Measurements from ENCODE around the gene GPI.
A peak's percentile ranks its signal among the peaks of the same experiment; 100 is the strongest.

Gene GPI

DNA sequence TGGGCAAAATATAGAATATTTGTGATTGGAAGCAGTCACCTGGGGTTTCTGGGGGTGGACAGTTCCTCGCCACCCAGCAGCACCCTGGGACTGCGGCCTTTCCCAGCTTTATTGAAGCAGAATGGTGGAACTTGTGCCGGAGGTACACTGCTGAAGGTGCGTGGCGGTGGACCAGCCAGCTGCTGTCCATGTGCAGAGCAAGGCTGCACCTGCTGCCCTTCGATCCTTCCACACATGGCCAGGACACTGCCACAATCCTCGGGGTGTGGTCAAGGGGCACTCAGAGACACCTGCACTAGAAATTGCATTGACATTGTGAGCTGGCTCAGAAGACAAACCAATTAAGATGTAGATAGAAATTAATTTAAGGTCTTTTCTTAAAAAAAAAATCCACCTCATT, 11.4 kb upstream of the GPI start:
- TF ChIP-seq, protein P1, sequence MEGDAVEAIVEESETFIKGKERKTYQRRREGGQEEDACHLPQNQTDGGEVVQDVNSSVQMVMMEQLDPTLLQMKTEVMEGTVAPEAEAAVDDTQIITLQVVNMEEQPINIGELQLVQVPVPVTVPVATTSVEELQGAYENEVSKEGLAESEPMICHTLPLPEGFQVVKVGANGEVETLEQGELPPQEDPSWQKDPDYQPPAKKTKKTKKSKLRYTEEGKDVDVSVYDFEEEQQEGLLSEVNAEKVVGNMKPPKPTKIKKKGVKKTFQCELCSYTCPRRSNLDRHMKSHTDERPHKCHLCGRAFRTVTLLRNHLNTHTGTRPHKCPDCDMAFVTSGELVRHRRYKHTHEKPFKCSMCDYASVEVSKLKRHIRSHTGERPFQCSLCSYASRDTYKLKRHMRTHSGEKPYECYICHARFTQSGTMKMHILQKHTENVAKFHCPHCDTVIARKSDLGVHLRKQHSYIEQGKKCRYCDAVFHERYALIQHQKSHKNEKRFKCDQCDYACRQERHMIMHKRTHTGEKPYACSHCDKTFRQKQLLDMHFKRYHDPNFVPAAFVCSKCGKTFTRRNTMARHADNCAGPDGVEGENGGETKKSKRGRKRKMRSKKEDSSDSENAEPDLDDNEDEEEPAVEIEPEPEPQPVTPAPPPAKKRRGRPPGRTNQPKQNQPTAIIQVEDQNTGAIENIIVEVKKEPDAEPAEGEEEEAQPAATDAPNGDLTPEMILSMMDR (IDR thresholded peaks at IDR 0.05; ENCODE audit: low read depth, low read length), result no peak
- H3K4me3 ChIP-seq (ENCODE audit: low read depth, low read length), result no peak overlapping the region

DNA sequence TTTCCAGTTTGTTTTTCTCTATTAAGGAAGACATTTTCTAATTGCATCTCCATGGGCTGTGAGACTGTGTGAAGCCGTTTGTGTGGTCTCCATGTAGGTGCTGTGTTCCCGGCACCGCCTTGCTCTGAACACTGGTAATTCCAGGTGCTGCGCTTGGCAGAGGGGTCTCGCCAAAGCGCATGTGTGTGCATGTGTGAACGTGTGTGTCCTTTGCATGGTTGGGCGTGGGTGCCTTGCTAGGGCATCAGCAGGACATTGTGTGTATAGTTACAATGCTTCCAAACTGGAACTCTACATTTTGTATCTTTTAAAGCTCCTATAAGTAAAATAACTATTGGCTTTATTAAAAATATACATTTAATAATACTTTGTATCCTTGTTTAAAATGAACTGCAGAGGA, 9.8 kb upstream of the GPI start:
- H3K4me3 ChIP-seq (ENCODE audit: low read depth, low read length), result no peak overlapping the region
- TF ChIP-seq, protein P1 (IDR thresholded peaks at IDR 0.05; ENCODE audit: low read depth, low read length), result no peak

DNA sequence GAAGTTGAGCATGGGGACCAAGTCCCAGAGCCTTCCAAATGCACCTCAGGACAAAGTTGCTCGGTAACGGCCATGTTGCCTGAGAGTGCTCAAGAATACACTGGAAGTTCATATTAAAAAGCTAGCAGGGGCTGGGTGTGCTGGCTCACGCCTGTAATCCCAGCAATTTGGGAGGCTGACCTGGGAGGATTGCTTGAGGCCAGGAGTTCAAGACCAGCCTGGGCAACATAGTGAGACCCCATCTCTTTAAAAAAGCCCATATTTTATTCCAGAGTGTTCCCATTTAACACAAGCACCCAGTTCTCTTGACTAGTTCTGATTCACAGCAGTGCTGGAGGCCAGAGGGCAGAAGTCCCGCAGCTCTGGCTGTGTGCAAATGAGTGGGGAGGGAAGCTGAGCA, 8.1 kb upstream of the GPI start:
- H3K4me3 ChIP-seq (ENCODE audit: low read depth, low read length), result no peak overlapping the region

DNA sequence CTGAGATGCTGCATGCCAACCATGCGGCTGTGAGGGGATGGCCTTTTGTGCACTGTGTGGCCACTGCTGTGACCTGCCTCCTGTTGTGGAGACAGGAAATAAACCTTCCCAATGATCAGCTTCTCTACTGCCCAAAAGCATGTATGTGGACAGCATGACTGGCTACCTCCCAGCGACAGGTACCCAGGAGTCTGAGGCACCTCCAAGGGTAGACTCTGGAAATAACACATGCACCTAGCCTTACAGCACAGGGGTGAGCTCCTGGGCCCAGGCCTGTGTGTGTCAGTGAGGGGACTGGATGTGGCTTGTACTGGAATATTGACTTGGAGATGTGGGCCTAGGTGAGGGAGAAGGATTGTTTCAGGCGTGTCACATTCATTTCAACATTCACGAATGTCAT, 7.6 kb upstream of the GPI start:
- TF ChIP-seq, protein P1 (IDR thresholded peaks at IDR 0.05; ENCODE audit: low read depth, low read length), result no peak
- no peak overlapping the region for H3K4me3 ChIP-seq (ENCODE audit: low read depth, low read length)

More for the DNA sequence above, 8.1 kb upstream of the GPI start:
- TF ChIP-seq, protein P1 (IDR thresholded peaks at IDR 0.05; ENCODE audit: low read depth, low read length), result no peak

DNA sequence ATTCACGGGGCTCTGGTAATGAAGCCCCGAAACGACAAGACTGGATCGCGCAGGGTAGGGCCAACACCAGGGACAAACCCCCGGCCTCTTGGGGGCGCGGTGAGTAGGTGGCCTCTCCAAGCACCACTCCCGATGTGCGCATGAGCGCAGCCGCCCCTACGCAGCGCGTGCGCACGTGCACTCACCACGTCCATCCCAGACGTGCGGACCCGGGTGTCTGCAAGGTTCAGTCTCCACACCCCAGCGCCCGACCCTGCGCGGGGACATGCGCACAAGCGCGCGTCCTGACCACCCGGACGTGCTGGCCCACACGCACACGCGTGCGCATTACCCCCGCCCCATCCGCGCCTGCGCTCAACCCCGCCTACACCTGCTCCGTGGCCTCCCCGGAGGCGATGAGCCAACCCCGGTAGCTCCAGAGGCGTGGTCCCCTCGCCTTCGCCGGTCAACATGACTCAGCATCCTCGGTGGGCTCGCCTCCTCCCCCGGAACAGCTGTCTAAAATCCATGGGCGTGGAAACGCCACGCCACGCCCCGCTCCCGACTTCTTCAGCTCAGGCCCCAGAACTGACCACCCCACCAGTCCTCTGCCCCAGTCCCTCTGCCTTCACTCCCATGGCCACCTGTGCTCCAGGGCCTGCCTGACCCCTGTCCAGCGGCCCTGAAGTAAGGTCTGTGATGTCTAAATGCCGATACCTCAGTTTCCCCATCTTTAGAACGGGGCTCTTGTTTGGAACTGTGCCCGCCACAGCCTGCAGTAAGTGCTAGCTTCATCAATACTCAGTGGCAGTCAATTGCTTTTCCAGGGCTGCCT, 5.6 kb upstream of the GPI start:
- TF ChIP-seq, protein P1 (IDR thresholded peaks at IDR 0.05; ENCODE audit: low read depth, low read length), result peak; percentile 35
- H3K4me3 ChIP-seq (ENCODE audit: low read depth, low read length), result peak overlapping the region; percentile 50

DNA sequence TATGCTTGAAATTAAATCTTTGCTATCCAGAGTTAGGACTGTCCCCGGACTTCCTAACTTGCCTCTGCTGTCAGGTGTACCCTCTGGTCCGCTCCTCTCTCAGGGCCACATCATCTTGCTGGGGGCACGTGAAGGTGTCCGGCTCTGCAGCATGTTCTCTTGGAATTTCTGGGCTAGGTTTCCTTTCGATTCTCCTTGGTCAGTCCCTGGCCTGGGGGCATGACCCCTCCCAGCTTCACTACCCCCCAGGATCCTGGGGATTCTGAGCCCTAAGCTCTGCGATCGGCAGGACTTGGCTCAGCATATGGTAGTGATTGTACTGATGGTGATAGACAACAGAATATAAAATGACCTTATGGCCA, 5.1 kb upstream of the GPI start:
- peak overlapping the region; percentile 50 for H3K4me3 ChIP-seq (ENCODE audit: low read depth, low read length)

DNA sequence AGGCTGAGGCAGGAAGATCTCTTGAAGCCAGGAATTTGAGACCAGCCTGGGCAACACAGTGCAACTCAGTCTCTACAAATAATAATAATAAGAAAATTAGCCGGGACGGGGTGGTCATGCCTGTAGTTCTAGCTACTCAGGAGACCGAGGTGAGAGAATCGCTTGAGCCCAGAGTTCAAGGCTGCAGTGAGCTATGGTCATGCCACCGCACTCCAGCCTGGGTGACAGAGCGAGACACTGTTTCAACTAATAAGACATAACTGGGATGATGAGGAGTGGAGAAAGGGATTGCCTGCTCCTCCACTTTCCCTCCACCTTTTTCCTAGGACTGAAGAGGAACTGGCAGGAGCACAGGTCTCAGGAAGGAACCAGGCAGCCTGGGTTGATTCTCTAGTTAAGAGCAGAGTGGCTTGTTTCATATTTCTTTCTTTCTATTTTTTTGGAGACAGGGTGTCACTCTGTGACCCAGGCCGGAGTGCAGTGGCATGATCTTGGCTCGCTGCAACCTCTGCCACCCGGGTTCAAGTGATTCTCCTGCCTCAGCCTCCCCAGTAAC, 4.6 kb upstream of the GPI start:
- no peak overlapping the region for H3K4me3 ChIP-seq (ENCODE audit: low read depth, low read length)
- TF ChIP-seq, protein P1 (IDR thresholded peaks at IDR 0.05; ENCODE audit: low read depth, low read length), result no peak

More for the DNA sequence above, 5.1 kb upstream of the GPI start:
- TF ChIP-seq, protein P1 (IDR thresholded peaks at IDR 0.05; ENCODE audit: low read depth, low read length), result no peak
